Epithelial cell of prostate (primary cell): ENCODE measurements around the gene NFKBIL1.
"Not testable (repeated sequence)": the region's sequence is repeated elsewhere in the genome, so short reads cannot be mapped to it uniquely, and the experiment has no call there.

Source experiments
- DNase-seq: peaks from one replicate; pipeline ENCODE4 v3.0.0-alpha.2; 2011; ENCODE audit warnings: low read depth, low spot score
- H3K27ac ChIP-seq: fragments of 450-650 bp; 2 replicates; pipeline ENCODE4 v1.5.1; 2017; ENCODE audit warnings: mild to moderate bottlenecking

Gene NFKBIL1

DNA sequence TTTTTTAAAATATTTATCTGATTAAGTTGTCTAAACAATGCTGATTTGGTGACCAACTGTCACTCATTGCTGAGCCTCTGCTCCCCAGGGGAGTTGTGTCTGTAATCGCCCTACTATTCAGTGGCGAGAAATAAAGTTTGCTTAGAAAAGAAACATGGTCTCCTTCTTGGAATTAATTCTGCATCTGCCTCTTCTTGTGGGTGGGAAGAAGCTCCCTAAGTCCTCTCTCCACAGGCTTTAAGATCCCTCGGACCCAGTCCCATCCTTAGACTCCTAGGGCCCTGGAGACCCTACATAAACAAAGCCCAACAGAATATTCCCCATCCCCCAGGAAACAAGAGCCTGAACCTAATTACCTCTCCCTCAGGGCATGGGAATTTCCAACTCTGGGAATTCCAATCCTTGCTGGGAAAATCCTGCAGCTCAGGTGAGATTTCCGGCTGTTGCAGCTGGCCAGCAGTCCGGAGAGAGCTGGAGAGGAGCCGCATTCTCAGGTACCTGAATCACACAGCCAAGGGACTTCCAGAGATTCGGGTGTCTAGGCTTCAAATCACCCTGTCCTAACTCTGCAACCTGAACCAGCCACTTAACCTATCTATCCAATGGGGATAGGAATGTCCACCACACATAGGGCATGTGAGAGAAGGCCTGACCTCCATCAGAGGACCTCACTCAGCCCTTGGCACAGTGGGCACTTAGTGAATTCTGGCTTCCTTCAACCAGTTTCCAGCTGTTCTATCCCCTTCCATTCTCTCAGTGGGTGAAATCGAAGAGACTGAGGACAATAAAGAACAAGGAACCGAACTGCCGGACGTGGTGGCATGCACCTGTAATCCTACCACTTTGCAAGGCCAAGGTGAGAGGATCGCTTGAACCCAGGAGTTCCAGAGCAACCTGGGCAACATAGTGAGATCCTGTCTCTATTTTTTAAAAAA lies 31.0 kb downstream of the NFKBIL1 start:
- no peak for DNase-seq
- no peak overlapping the region for H3K27ac ChIP-seq

DNA sequence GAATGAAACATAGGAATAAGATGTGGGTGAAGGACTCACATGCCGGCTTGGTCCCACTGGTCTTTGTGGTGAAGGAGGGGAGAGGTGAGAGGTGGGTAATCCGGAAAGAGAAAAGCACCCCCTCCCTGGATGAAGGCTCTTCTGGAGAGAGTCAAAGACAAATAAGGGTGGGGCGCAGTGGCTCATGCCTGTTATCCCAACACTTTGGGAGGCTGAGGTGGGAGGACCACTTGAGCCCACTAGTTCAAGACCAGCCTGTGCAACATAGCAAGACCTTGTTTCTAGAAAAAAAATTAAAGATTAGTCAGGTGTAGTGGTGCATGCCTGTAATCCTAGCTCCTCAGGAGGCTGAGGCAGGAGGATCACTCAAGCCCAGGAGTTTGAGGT lies 31.7 kb downstream of the NFKBIL1 start:
- no peak overlapping the region for H3K27ac ChIP-seq
- no peak for DNase-seq

DNA sequence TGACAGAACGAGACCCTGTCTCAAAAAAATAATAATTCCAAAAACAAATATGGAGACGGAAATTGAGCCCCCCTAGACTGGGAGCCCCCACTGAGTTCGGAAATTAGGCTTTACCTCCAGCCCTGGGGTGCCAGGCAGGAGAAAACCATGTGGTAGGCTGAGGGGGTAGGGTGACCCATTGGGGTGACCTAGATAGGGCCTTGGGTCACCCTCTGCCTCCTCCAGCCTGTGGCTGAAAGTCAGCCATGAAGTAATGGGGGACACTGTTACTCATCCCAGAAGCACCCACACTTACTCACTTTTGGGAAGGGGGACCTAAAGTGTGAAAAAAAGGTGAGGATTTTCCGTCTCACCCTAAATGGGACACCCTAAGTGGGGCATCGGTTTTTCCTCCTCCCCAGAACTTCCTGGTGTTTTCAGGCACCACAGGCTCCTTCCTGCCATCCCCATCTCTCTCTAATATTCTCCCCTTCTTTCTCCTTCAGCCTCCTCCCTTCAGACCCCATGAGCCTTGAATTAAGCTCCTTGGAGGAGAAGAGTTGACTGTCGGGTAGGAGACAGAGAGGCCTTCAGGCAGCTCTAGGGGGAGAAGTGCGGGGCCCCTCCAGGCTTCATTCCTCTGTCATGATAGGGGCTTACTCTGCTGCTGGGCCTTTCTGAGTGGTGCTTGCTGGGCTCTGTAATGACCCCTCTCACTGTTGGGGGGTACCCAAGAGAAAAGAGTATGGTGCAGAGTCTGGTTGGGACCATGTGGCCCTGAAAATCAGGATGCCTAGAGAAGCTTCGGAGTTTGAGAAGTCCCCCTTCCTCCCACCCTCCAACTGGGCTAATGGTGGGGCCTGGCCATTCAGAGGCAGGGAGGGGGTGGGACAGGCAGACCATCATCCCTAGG lies 32.4 kb downstream of the NFKBIL1 start:
- DNase-seq, result no peak
- H3K27ac ChIP-seq, result no peak overlapping the region

DNA sequence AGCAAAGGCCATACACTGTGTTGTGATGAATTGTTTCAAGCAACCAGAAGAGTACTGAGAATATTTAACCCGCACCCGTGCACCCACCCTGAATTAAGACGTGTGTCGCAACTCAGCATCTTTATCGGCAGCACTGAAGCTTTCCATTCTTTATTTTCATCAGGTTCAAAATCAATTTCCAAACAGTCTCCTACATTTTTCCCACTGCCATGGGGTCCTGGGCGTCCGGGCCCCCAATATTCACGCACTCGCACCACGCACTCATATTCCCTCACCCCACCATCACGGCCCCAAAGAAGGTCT lies 33.0 kb downstream of the NFKBIL1 start:
- no peak overlapping the region for H3K27ac ChIP-seq
- no peak for DNase-seq

DNA sequence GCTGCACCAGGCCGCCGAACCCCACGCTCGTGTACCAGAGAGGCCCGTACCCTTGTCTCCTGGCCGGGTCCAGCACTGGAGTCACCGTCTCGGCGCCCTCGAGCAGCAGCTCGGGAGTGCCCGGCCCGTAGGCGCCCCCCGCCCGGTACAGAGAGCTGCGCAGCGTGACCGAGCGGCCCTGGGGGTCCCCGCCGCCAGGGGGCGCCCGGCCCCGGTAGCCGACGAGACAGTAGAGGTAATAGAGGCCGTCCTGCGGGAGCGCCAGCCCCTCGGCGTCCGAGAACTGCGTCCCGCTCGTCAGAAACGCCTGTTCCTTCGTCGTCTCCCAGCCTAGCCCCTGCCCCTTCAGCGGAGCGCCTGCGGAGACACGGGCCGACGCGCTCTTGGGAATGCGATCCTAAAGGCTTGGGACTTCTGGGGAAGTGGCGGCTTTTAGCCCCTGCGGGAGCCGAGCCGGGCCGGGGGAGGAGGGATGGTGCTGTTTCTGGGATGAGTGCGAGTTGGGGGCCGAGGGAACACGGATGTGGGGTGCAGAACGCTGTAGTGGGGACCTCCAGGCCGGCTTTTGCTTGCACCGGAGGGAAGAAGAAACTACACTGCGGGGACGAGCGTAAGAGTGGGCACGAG lies 33.5 kb downstream of the NFKBIL1 start:
- no peak for DNase-seq
- H3K27ac ChIP-seq, result no peak overlapping the region

DNA sequence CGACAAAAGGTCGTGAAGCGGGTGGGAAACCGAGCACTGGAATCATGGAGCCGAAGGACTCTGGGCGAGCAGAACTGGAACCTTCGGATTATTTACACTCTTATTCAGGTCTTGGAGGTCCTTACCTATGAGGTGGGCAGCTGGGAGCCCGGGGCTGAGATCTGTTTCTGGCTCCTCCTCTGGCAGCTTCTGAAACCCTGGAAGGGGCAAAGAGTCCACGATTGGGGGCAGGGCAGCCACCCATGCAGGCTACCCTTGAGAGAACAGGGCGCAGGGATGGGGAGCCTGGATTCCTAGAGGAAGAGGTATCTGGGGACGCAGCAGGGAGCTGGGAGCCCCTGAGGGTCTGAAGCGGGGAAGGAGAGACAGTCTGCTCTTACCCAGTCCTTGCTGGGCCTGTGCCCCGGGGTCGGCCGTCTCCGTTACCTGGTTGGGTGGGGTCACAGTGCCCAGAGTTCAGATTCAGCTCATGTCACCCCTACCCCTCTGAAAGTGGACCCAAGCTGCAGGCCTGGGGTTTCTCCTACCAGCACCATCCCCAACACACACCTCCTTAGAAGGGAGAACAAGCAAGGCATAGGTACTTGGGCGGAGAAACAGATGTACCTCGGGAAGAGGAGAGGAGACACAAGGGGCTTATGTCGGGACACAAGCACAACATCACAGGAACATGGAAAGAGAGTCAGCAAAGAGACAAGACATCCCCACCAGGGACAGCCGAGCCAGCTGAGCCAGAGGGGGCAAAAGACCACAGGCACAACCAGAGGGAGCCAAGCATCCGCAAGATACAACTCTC lies 34.2 kb downstream of the NFKBIL1 start:
- no peak for DNase-seq
- no peak overlapping the region for H3K27ac ChIP-seq

DNA sequence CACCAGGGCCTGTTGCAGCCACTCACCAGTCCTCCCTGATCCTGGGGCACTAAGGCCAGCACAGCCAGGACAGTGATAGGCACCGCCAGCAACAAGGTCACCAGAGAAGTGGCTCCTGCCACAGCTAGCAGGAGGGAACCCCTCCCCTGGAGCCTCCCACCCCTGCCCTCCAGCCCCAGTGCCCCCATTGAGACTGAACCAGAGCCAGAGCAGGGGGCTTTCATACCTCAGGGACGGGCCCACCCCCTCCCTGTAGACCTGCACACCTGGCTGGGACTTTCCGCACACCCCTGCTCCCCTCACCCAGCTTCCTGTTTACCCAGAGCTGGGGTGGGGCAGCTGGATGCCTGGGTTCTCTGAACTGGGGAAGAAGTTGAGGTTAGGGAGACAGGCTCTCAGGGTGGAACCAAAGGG lies 34.8 kb downstream of the NFKBIL1 start, which contains the start of gene LTB:
Gene LTB (minus strand): TSS at position 195 of the 414 bp plus-strand sequence. CDS start 7 bp downstream, at position 188.
- no peak for DNase-seq
- H3K27ac ChIP-seq, result no peak within 1 kb of the TSS

DNA sequence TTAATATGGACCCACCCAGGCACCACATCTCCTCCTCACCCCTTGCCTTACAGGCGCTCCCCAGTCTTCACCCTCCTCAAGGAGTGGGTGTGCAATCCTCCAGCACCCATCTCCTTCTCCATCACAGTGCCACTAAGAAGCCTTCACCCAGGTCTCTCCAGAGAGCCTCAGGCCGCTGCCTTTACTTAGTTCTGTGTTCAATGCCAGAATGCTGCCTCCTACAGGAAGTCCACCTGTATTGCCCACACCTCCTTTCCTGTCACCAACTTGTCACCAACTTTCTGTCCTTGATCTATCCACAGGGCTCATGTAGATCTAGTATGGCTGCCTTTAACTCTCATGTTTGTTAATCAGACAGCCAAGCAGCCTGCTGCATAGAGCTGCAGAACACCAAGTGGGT lies 38.1 kb downstream of the NFKBIL1 start:
- H3K27ac ChIP-seq, result no peak overlapping the region
- DNase-seq, result no peak

DNA sequence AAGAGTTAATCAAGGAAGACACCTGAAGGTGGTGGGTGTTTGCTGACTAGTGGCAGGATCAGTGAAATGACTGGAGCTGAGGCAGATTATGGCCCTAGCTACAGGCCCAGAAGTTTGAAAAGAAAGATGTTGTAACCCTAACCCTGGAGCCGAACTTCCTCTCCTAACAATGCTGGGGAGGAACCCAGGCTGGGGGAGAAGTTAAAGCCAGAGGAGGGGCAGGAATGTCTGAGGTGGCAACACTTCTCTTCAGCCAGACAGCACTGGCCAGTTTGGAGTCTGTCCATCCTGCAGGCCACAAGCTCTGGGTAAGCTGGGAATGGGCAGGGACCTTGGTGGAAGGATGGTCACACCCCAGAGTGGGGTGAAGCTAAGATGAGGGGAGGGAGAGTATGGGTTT lies 38.6 kb downstream of the NFKBIL1 start, which contains the start of gene LST1:
Gene LST1 (plus strand): TSS at position 270 of the 400 bp plus-strand sequence. CDS start 1,023 bp downstream, outside the sequence.
- H3K27ac ChIP-seq, result no peak within 1 kb of the TSS
- no peak for DNase-seq

DNA sequence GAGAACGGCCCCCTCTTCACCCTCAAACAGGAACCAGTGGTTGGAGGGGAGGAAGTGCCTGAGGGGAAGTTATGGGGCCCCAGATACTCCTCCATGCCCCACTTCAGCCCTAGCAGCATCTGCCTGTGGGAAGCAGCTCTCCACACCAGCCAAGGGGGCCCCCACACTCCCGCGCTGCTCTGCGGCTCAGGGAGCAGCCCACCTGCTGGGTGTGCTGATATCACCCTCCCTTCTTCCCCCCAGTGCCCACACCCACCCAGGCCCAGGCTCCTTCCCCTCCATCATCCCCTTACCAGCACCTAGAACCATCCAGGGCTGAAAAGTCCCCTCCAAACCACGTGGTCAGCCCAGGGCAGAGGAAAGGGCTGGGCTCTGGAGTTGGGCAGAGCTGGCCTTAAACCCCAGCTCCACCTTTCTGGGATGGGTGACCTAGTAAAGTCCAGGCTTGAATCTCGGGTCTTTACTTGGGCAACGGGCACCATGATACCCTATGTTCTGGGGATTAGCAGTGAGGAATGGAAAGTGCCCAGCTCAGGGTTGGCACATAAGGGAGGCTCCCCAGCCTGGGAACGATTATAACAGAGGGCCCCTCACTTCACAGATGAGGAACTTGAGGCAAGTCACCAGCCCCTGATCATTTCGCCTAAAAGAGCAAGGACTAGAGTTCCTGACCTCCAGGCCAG lies 39.3 kb downstream of the NFKBIL1 start:
- no peak overlapping the region for H3K27ac ChIP-seq

DNA sequence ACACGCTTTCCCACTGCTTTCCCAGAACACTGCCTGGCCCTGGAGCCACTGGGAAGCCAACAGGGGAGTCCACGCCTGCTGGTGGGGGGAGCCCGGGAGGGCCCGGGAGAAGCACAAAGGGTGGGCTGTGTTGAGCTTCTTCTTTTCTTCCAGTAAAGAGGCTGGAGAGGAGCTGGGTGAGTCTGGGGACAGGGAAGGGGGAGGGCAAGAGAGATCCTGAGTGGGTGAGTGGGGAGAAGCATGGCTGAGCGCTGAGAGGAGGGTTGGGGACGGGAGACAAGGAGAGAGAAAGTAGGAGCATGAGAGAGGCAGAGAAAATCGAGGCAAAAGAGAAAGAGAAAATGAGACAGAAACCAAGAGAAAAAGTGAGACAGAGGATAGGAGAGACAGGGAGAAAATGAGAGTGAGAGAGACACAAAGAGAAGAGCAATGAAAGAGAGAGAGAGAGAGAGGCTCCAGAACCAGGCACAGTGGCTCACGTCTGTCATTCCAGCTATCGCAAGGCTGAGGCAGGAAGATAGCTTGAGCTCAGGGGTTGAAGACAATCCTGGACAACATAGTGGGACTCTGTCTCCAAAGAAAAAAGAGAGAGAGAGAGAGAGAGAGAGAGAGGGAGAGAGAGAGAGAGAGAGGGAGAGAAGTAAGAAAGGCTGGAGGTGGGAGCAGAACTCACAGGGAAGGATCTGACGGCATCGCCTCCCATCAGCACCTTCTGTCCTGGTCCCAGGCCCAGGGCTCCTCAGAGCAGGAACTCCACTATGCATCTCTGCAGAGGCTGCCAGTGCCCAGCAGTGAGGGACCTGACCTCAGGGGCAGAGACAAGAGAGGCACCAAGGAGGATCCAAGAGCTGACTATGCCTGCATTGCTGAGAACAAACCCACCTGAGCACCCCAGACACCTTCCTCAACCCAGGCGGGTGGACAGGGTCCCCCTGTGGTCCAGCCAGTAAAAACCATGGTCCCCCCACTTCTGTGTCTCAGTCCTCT lies 40.7 kb downstream of the NFKBIL1 start:
- no peak for DNase-seq
- no peak overlapping the region for H3K27ac ChIP-seq

More for the DNA sequence above, 39.3 kb downstream of the NFKBIL1 start:
- no peak for DNase-seq

DNA sequence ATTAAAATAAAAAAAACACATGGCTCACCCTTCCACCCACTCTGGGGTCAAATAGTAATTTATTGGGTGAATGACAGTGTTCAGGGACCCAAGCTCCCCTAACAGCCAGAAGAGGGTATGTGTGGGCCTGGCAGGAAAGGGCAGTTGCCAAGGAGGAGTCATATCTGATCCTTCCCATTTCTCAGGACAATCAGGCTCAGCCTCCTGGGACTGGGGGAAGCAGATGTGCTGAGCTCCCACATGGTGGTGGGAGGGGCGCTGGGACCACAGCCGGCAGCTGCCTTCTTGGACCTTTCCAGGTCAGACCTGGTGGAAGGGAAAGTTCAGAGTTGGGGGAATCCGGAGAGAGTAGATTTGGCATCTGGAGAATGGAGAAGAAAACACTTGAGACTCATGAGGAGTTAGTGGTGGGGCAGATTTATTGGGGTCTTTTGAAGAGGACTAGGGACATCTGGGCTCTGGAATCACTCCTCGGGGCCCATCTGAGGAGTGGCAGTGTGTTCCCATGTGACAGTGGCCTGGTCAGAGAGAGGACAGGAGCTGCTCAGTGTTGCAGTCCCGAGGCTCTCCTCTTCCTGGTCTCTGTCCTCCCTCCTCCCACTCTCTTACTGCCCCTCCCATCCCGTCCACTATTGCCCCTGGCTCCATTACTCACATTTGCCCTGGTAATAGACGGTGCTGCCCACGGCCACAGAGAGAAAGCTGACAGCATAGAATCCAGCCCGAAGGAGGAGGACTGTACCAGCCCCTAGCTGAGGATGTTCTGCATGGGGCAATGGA lies 41.7 kb downstream of the NFKBIL1 start:
- DNase-seq, result no peak
- no peak overlapping the region for H3K27ac ChIP-seq

DNA sequence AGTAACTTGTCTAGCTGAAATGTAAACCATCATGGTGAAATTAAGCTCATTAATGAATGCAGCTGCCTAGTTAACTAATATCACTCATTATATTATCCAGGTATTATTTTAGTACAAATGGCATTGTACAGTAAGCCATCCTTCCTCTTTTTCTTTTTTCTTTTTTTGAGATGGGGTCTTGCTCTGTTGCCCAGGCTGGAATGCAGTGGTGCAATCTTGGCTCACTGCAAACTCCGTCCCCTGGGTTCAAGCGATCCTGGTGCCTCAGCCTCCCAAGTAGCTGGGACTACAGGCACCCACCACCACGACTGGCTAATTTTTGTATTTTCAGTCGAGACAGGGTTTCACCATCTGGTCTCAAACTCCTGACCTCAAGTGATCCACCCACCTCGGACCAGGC lies 43.3 kb downstream of the NFKBIL1 start:
- DNase-seq, H3K27ac ChIP-seq: not testable (repeated sequence)

DNA sequence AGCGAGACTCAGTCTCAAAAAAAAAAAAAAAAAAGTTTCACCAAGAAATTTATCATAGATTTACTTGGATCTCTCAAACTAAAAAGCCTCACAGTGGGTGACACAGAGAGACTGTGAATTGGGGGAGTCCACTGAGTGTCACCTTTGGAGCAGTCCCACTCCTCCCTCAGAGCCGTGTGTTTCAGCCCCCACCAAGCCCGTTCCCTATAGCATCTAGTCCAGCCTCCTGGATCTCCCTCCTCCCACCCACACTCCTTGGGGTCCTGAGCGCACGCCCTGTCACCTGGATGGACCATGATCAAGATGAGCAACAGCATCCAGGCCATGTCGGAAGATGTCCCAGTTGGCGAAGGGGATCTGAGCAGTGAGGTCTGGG lies 45.0 kb downstream of the NFKBIL1 start:
- no peak for DNase-seq
- H3K27ac ChIP-seq, result no peak overlapping the region

DNA sequence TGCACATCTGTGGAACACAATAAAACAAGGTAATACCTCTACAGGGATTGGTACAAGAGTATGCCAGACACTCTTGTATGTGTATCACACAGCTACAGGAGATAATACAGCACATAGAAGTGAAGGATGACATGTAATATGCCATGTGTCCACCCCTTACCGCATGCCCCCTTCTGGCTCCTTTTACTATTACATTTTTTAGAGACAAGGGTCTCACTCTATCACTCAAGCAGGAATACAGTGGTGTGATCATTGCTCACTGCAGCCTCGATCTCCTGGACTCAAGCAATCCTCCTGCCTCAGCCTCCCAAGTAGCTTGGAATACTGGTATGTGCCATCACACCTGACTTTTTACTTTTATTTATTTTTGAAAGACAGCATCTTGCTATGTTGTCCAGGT lies 49.6 kb downstream of the NFKBIL1 start:
- DNase-seq, result no peak
- H3K27ac ChIP-seq, result no peak overlapping the region

DNA sequence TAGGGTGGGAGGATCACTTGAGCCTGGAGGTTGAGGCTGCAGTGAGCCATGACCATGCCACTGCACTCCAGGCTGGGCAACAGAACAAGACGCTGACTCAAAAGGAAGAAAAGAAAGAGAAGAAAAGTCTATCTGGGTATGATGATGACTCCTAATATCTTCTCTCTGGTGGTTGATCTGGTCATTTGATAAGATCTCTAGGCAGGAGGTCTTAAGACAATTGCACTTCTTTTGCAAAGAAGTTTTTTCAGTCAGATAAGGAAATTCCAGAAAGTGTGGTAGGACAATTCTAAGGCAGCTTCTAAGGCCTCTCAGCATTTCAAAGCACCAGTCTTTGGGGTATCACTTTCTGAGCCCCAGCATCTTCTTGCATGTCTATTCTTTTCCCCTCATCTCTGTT lies 59.9 kb downstream of the NFKBIL1 start:
- no peak for DNase-seq
- no peak overlapping the region for H3K27ac ChIP-seq
